Activated CD8-positive, alpha-beta memory T cell treated with anti-CD3 and anti-CD28 coated beads for 1 hour (primary cell): ENCODE data around the gene FGL2.
"Not testable (repeated sequence)": the region's sequence is repeated elsewhere in the genome, so short reads cannot be mapped to it uniquely, and the experiment has no call there.

Experiments used
- DNase-seq, 2 donors: peaks; one replicate each; pipeline ENCODE4 v3.0.0-alpha.2; 2020; ENCODE audit warnings: low read depth in 1 of 2; ENCODE audit errors: extremely low read depth in 1 of 2

Gene FGL2, protein sequence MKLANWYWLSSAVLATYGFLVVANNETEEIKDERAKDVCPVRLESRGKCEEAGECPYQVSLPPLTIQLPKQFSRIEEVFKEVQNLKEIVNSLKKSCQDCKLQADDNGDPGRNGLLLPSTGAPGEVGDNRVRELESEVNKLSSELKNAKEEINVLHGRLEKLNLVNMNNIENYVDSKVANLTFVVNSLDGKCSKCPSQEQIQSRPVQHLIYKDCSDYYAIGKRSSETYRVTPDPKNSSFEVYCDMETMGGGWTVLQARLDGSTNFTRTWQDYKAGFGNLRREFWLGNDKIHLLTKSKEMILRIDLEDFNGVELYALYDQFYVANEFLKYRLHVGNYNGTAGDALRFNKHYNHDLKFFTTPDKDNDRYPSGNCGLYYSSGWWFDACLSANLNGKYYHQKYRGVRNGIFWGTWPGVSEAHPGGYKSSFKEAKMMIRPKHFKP

DNA sequence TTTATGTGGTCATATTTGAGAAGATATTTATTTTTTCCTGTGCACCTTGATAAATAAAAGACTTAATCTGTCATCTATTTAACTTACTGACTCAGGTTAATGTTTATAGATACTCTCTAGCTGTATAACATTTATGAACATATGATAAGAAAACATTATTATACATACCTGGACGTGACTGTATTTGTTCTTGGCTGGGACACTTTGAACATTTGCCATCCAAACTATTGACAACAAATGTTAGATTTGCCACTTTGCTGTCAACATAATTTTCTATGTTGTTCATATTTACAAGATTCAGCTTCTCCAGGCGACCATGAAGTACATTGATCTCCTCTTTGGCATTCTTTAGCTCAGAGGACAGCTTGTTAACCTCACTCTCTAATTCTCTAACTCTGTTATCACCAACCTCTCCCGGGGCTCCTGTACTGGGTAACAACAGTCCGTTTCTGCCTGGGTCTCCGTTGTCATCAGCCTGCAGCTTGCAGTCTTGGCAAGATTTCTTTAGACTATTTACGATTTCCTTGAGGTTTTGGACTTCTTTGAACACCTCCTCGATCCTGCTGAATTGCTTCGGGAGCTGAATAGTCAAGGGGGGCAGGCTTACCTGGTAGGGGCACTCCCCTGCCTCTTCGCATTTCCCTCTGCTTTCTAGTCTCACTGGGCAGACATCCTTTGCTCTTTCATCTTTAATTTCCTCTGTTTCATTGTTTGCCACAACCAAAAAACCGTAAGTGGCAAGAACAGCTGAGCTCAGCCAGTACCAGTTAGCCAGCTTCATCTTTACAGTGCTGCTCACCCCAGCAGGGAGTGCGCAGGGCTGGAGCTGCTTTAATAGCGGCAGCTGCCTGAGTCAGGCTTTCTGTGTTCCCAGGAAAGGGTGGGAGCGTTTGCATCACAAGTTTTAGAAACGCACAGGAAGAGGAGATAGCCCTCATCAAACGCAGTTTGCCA lies at the start of gene FGL2:
FGL2 (minus strand) TSS at position 807 of the 954 bp plus-strand sequence; CDS start at position 781, 26 bp downstream.
- peak in 1 of 2 donors; percentile 2 for DNase-seq

DNA sequence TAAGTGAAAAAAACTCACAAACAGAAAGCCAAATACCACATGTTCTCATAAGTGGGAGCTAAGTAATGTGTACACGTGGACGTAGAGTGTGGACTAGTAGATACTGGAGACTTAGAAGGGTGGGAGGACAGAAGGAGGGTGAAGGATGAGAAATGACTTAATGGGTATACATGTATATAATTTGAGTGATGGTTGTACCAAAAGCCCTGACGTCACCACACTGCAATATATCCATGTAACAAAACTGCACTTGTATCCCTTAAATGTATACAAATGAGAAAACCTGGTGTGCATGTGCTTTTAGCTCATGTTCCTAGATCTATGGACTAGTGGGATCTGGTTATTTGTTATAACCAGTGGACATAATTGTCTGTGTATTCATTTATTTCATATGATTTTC lies 48.5 kb upstream of the FGL2 start:
- no peak for DNase-seq

DNA sequence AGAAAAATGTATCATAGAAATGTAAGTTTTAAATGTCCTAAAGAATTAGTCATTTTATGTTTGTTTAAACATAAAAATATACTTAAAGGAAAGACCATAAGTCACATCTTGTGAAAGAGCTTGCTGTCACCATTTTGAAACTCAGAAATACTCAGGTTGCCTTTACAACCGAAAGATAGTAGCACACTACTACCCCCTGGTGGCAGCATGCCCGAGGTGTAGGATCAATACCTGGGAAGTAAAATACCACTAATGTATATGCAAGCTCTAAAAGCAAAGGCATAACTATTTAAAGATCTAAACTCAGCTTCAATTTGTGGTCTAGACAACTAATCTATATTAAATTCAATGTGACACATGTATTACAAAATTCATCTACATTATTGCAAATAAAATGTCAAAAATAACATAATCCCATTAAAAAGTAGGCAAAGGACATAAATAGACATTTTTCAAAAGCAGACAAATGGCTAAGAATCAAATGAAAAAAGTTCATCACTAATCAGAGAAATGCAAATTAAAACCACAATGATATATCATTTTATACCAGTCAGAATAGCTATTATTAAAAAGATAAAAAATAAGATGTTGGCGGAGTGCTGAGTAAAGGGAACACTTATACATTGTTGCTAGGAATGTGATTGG lies 47.7 kb upstream of the FGL2 start:
- DNase-seq, result peak; percentile 62 to 77

DNA sequence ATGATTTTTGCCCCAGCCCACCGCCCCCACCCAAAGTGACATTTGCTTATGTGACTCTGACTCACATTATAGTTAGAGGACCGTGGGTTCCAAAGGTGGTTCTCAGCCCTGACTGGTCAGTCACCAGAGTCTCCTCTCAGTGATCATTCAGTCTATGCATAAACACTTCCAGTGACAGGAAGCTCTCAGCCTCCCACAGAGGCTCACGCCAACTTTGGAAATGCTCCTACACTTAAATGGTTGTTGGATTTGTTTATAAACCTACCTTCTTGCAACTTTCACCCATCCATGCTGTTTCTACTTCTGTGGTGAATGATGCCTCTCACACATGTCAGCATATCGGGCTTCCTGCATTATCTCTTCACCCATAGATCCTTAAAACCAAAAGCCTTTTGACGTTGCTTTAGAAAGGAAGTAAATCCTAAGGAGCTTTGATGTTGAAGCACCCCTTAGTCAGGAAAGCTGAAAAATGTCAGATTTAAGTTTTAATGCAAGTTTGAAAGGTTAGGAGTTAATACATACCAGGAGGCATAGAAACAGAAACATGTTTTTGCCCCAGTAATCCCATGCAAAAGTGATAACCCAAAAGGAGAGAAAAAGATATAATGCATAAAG lies 46.5 kb upstream of the FGL2 start:
- no peak for DNase-seq

DNA sequence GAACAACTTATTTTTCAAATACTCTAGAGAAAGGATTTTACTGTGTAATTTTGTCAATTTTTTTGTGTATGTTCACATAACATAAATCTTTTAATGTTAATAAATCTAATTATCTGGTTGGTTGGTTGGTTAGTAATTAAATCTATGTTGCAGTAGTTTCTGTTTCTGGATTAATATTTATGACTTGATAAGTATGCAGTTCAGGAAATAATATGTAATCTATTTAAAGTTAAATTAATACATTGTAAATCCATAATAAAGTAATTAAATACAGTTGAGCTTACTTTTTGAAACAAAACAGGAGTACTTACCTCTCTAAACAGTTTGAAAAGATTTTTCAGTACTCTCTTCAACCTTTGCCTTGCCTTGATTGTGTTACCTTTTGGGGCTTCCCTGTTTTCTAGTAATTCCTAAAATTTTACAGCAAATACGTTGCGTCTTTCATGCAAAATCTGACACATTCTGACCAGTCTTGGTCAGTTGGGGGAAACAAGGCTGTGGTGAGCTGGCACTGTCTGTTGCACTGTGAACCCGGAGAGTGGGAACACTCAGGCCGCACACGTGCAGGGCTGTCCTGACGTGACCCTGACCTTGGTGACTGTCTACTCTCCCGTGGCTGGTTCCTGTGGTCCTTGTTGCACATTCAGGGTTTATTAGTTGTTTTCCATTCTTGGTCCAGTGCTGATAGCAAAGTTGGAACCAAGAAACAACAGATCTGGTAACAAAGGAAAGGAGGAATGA lies 45.6 kb upstream of the FGL2 start:
- no peak for DNase-seq

DNA sequence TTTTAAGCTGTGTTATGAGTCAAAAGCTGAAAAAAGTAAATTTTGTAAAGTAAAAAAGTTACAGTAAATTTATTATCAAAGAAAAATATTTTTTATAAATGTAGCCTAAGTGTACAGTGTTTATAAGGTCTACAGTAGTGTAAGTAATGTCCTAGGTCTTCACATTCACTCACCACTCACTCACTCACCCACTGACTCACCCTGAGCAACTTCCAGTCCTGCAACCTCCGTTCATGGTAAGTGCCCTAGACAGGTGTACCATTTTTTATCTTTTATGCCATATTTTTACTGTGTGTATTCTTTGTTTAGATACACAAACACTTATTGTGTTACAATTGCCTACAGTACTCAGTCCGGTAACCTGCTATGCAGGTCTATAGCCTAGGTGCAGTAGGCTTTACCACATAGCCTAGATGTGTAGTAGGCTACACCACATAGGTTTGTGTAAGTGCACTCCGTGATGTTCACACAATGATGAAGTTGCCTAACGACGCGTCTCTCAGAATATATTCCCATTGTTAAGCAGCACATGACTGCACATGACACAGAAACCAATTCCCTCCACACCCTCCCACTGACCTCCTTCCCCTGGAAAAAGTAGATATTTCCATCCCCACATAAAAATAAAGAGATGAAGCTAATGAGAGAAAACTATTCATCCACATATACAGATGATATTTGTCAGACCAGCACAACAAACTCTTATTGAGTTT lies 44.8 kb upstream of the FGL2 start:
- no peak for DNase-seq

DNA sequence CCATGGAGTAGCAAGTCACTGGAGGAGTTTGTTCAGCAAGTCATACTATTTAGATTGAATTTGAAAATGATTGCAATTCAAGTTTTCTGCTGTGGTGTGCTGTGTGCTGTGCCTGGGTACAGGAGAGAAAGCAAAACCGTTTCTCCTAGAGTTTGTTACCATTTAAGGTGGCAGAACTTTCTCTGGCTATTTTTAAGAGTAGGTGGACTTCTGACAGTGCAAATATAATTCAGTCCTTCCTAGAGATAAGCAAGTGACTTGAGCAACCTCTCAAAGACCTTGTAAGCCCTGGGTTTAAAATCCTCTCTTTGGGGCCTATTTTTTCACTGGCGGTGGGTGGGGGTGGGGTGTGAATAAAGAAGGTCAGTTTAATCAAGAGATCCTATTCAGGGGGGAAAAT lies 42.9 kb upstream of the FGL2 start:
- DNase-seq, result no peak

DNA sequence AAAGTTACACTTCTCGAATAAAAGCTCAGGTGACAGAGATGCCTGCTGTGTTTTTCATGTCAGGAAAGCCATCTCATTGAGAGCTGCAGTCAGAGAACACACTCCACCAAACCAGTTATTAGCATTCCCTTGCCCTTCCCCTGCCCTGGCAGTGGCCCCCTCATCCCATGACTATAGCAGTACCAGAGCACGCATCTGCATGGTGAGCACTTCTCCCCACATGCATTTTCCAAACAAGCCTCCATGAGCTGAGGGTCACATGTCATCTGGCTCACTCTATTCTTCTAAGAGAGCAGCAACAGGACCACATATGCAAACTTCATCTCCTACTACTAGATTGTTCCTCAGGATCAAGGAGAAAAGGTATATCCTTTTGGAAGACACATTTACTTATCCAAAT lies 42.4 kb upstream of the FGL2 start:
- DNase-seq, result no peak

DNA sequence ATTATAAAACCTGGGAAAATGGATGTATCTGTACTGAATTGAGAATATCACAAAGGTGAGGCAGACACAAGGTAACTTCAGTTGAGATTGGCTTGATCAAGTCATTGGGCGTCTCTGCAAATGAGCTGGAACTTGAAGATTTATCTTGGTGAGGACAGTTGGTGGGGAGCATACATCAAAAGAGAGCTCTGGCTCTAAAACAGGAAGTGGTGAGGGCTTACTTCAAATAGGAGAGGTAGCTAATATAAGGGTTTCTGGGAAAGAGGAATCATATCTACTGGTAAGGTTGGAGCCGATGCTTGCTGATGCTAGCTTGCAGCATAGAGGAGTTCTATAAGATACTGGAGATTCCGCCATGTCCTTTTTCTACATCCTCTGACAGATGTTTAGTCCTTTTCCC lies 39.9 kb upstream of the FGL2 start:
- no peak for DNase-seq

DNA sequence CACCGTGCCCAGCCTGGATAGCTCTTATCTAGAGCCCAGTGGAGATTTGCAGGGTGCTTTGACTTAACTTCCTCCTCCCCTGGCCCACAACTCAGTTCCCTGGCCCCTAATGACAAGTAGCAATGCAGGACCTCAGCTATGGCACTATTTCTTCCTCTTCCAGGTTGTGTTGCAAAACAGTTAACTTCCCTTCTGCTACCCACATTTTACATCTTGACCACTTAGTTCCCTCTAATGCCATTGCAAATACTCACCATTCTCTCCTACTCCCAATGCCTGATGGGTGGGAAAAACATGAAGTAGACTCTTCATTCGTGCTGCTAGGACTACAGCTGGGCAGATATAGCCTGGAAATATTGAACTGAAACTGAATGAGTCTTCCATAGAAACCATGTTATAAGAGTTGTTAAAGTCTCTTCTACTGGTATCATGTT lies 39.1 kb upstream of the FGL2 start:
- DNase-seq, result no peak

DNA sequence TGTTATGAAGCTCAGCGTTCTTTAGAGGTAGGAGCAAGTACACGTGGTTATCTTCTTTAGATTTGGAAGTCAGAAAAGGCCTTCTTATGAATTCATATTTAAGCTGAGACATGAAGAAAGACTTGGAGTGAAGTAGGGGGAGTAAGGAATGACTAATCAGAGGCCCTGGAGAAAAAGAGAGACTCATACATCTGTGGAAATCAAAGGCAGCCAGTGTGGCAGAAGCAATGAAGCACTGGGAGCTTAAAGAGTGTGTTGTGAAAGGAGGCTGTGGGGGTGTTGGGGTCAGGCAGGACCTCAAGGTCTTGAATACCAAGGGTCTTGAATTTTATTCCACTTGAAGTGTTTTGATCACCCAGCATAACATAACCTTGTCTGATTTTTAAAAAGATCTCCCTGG lies 35.7 kb upstream of the FGL2 start:
- no peak for DNase-seq

DNA sequence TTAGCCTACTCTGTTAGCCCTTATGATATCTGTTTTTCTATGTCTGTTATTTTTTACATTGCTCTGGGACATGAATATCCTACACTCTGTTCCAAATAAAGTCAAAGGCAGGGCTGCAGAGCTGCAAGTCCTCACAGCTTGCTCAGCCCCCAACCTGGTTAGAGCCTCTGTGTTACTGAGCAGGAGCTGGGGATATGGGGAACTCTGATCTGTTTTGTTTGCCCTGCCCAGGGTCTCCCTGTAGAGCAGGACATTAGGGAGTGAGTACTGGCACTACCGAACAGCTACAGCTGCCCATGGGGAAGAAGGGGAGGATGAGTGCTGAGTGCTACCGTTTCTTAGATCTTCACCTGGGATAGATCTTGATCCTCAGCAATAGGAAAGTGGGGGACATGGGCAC lies 32.8 kb upstream of the FGL2 start:
- no peak for DNase-seq

DNA sequence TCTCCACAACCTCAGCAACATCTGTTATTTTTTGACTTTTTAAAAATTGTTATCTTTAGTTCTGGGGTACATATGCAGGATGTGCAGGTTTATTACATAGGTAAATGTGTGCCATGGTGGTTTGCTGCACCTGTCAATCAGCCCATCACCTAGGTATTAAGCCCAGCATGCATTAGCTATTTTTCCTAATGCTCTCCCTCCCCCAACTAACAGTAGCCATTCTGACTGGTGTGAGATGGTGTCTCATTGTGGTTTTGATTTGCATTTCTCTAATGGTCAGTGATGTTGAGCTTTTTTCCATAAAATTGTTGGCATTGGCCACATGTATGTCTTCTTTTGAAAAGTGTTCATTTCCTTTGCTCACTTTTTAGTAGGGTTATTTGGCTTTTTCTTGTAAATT lies 29.2 kb upstream of the FGL2 start:
- not testable (repeated sequence) for DNase-seq

DNA sequence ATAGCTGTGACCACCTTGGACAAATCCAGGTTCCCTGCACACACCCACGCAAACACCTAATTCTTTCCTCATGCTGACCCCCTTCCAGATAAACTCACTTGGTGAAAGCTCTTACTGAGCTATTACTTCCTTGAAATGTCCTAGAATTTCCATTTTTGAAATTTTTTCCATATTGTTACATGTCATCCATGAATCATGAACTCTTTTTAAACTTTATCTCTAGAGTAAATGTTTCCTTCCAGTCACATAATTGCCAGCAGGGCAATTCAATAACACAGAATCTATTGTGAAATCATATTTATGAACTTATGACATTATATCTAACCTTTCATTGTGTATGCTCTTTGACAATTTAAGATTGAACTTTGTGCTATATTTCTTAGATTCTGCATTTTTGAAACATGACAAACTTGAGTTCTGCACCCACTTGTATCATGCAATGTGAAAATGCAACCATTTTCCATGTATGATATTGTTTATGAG lies 26.8 kb upstream of the FGL2 start:
- no peak for DNase-seq

DNA sequence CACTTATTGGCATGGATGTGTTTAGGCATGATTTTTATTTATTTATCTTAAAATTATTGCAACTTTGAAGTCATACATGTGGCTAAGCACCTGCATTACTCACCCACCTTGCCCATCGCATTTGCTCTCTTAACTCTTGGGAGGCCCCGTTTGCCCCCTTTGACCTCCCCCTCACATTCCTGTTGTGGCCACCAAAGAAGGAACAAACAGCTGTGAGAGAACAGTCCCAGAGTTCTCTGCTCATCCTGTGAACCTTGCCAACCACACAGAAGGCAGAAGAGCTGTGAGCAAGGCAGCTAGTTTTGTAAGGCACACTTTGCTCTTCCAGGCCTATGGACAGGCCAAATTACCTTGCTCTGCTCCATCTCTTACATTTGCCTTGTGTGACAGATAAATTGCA lies 23.6 kb upstream of the FGL2 start:
- DNase-seq, result no peak

DNA sequence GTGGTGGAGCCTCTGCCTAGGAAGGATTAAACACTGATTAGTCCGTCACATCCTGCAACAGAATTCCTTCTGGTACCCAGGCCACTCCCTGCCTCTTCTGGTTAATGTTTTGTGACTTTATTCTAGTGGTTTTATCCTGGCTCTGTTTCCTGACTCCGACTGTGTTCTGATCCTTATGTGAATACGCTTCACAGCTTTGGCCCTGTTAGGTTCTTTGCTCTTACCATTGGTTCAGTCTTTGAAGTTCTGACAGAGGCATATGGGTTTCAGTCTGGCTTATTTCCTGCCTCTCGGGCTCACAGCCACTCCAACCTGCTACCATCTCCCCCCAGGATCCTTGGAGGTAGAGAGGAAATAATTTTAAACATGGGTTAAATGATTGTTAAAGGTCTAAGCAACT lies 23.2 kb upstream of the FGL2 start:
- DNase-seq, result no peak

DNA sequence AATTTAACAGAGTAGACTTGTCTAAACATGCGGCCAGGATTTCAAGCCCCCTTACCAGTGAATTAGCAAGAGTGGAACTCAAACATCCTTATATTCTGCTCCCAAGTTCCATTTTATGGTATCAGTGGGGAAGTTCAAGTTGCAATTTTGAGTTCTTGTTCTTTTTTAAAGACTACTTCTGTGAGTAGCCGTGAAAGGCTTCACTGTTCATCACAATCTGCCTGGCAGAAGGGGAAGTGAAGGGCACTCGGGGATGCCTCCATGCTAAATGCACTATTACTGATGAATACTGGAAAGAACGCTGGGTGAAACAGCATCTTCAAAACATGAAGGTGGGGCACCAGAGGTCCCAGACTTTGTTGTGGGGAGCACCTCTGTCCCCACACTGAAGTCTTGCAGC lies 22.4 kb upstream of the FGL2 start:
- no peak for DNase-seq

DNA sequence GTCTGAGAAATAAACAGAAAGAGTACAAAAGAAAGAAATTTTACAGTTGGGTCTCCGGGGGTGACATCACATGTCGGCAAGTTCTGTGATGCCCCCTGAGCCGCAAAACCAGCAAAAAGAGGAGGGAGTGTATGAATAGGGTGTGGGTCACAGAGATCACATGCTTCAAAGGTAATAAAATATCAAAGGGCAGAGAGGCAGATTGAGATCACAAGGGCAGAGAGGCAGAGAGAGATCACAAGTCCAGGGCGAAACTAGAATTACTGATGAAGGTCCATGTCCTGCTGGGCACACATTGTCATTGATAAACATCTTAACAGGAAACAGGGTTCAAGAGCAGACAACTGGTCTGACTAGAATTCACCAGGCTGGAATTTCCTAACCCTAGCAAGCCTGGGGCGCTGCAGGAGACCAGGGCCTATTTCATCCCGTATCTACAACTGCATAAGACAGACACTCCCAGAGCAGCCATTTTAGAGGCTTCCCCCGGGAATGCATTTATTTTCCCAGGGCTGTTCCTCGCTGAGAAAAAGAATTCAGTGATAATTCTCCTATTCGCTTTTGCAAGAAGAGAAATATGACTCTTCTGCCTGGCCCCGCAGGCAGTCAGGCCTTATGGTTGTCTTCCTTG lies 20.2 kb upstream of the FGL2 start:
- DNase-seq, result not testable (repeated sequence)
